Measurements from ENCODE around the gene PKD2L1. TPM values are rescaled to one million over a fixed set of nuclear protein-coding genes. Genes with fewer than 3 reads are reported as not detected.

Gene PKD2L1
- total and polyA plus RNA-seq, 9 of the 15 experiments (the other 6 are each of a cell fraction or from before 2014, with no cell fraction given): not detected

DNA sequence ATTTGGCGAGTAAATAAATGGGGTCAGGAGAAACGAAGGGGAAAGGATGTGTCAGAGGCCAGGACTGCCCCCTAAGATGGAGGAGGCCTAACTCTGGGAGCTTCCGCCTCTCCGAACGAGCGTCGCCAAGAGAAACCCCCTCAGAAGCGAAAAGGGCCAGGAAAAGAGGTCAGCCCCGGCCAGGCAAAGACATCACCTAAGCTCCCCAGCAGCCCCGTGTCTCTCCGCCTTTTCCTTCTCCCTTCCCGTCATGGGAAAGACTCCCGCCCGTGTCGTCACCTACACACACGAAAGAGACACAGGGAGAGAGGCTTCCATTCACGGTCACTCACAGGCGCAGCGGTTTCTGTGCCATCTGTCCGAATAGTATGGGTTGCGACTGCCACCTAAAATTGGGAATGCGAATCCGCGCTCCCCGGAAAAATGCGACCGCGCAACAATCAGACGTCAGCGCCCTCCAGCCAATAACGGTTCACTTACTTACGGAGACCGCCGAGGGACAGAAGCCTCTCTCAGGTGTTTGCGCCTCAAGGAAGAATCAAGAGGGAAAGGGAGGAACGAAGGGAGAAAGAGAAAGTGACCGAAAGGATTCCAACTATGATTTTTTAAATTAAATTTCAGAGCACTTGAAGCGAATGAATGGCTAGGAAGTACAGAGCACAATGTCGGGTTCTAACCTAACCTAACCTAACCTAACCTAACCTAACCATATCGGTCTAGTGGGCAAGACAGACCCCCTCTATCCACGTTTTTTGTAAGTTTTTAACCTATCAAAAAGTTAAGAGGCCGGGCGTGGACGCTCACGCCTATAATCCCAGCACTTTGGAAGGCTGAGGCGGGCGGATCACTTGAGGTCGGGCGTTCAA lies 62.6 kb downstream of the PKD2L1 start, which contains the start of gene CWF19L1 (continued):
- TF ChIP-seq, protein P1, sequence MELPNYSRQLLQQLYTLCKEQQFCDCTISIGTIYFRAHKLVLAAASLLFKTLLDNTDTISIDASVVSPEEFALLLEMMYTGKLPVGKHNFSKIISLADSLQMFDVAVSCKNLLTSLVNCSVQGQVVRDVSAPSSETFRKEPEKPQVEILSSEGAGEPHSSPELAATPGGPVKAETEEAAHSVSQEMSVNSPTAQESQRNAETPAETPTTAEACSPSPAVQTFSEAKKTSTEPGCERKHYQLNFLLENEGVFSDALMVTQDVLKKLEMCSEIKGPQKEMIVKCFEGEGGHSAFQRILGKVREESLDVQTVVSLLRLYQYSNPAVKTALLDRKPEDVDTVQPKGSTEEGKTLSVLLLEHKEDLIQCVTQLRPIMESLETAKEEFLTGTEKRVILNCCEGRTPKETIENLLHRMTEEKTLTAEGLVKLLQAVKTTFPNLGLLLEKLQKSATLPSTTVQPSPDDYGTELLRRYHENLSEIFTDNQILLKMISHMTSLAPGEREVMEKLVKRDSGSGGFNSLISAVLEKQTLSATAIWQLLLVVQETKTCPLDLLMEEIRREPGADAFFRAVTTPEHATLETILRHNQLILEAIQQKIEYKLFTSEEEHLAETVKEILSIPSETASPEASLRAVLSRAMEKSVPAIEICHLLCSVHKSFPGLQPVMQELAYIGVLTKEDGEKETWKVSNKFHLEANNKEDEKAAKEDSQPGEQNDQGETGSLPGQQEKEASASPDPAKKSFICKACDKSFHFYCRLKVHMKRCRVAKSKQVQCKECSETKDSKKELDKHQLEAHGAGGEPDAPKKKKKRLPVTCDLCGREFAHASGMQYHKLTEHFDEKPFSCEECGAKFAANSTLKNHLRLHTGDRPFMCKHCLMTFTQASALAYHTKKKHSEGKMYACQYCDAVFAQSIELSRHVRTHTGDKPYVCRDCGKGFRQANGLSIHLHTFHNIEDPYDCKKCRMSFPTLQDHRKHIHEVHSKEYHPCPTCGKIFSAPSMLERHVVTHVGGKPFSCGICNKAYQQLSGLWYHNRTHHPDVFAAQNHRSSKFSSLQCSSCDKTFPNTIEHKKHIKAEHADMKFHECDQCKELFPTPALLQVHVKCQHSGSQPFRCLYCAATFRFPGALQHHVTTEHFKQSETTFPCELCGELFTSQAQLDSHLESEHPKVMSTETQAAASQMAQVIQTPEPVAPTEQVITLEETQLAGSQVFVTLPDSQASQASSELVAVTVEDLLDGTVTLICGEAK (IDR thresholded peaks at IDR 0.05): peak; percentile 30; the same call in 1 of the 2 replicates
- TF ChIP-seq, protein P1 (CRISPR knock-in tag; IDR thresholded peaks at IDR 0.05): no peak
- TF ChIP-seq, protein P2, sequence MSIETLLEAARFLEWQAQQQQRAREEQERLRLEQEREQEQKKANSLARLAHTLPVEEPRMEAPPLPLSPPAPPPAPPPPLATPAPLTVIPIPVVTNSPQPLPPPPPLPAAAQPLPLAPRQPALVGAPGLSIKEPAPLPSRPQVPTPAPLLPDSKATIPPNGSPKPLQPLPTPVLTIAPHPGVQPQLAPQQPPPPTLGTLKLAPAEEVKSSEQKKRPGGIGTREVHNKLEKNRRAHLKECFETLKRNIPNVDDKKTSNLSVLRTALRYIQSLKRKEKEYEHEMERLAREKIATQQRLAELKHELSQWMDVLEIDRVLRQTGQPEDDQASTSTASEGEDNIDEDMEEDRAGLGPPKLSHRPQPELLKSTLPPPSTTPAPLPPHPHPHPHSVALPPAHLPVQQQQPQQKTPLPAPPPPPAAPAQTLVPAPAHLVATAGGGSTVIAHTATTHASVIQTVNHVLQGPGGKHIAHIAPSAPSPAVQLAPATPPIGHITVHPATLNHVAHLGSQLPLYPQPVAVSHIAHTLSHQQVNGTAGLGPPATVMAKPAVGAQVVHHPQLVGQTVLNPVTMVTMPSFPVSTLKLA (conservative IDR thresholded peaks at IDR 0.05): peak; percentile 48 to 72
- TF ChIP-seq KLF16 (IDR thresholded peaks at IDR 0.05) (0 out of 2 replicates have a peak, but pooled peaks have one; percentile 43), HMG20B (CRISPR knock-in tag; IDR thresholded peaks at IDR 0.05) (no peak), TAF7 (tag; IDR thresholded peaks at IDR 0.05) (peak; percentile 40; the same call in 1 of the 2 replicates), ZFX (CRISPR knock-in tag; IDR thresholded peaks at IDR 0.05) (peak; percentile 44; the same call in 1 of the 2 replicates), EHMT2 (IDR thresholded peaks at IDR 0.05) (no peak), PHB2 (IDR thresholded peaks at IDR 0.05; ENCODE audit: low read depth) (no peak)
- TF ChIP-seq, protein P3, sequence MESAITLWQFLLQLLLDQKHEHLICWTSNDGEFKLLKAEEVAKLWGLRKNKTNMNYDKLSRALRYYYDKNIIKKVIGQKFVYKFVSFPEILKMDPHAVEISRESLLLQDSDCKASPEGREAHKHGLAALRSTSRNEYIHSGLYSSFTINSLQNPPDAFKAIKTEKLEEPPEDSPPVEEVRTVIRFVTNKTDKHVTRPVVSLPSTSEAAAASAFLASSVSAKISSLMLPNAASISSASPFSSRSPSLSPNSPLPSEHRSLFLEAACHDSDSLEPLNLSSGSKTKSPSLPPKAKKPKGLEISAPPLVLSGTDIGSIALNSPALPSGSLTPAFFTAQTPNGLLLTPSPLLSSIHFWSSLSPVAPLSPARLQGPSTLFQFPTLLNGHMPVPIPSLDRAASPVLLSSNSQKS (CRISPR knock-in tag; IDR thresholded peaks at IDR 0.05): no peak
- TF ChIP-seq, protein P4, sequence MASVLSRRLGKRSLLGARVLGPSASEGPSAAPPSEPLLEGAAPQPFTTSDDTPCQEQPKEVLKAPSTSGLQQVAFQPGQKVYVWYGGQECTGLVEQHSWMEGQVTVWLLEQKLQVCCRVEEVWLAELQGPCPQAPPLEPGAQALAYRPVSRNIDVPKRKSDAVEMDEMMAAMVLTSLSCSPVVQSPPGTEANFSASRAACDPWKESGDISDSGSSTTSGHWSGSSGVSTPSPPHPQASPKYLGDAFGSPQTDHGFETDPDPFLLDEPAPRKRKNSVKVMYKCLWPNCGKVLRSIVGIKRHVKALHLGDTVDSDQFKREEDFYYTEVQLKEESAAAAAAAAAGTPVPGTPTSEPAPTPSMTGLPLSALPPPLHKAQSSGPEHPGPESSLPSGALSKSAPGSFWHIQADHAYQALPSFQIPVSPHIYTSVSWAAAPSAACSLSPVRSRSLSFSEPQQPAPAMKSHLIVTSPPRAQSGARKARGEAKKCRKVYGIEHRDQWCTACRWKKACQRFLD (CRISPR knock-in tag; IDR thresholded peaks at IDR 0.05): 0 out of 2 replicates have a peak, but pooled peaks have one; percentile 51
- TF ChIP-seq, protein P5, sequence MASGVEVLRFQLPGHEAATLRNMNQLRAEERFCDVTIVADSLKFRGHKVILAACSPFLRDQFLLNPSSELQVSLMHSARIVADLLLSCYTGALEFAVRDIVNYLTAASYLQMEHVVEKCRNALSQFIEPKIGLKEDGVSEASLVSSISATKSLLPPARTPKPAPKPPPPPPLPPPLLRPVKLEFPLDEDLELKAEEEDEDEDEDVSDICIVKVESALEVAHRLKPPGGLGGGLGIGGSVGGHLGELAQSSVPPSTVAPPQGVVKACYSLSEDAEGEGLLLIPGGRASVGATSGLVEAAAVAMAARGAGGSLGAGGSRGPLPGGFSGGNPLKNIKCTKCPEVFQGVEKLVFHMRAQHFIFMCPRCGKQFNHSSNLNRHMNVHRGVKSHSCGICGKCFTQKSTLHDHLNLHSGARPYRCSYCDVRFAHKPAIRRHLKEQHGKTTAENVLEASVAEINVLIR (CRISPR knock-in tag; IDR thresholded peaks at IDR 0.05): peak; percentile 92
